ENCODE results near the gene ERCC8.

The ERCC8 gene

DNA sequence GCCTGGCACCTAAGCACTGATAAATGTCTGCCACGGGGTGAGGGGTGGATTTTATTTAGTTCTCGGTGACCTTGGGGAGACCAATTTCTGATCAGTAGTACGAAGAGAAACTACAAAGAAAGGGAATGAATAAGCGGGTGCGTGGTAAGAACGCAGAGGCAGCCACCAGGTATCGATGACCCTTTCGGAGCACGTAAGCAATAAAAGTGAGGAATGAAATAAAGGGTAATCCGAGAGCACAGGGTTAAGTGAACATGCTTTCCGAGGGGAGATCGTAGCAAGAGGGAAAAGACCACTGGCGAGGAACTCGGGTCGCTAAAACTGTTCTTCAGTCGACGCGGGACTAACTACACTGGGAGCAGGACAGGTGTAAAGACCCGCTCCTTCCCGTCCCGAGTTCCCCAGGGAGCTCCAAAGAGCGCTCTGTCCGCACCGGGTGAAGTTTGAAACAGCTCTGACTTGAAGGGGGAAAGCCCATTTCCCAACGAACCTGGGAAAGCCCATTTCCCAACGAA is 101.9 kb downstream of the ERCC8 start:
- in situ Hi-C loops (cut with HindIII; ENCODE audit: low sequenced_read_pairs), result no loop called here

DNA sequence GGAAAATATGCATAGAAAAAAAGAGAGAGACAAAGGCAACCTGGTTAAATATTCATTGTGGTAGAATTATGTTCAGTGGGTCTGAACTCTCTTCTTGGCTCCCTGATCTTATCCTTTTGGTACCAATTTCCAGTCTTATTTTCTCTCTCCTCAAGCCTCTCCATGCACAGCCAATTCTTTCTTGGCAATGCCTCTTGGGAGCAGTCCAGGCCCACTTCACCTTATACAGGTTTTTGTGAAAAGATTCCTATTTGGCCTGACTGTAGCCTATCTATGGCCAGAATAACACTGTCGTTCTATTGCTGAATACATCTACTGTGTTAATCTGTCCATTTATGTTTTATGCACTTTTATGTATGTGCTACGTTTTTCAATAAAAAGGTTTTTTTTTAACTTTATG is 103.5 kb downstream of the ERCC8 start:
- in situ Hi-C loops (cut with HindIII; ENCODE audit: low sequenced_read_pairs), result no loop called here

DNA sequence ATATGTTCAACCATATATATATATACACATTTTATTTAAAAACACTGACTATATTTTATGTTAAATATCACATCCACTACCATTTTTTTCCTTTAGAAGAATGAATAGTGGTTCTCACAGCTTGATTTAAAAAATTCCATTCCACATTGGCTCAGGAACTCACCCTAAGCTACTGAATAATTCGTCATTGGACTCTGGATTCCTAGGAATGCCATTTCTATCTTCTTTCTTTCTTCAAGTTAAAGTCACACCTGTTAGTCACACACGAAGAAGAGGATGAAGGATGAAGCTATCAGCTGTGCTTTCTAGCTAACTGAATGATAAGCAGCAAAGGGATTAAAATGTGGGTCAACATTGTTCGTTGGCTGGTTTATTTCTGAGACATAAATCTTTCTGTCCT is 108.7 kb downstream of the ERCC8 start:
- in situ Hi-C loops (cut with HindIII; ENCODE audit: low sequenced_read_pairs), result no loop called here

DNA sequence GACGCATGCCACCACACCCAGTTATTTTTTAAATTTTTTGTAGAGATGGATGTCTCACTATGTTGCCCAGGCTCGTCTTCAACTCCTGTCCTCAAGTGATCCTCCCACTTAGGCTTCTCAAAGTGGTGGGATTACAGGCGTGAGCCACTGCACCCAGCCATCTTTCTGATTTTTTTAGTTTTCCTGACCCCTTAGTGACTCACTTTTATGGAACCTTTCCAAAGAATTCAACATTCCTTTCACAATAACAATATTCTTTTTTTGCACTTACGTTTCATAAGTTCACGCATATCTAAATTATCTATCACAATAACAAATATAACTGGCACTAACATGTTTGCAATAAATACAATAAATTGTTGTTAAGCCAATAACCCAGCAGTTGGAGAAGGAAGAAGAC is 109.3 kb downstream of the ERCC8 start:
- in situ Hi-C loops (cut with HindIII; ENCODE audit: low sequenced_read_pairs), result no loop called here

DNA sequence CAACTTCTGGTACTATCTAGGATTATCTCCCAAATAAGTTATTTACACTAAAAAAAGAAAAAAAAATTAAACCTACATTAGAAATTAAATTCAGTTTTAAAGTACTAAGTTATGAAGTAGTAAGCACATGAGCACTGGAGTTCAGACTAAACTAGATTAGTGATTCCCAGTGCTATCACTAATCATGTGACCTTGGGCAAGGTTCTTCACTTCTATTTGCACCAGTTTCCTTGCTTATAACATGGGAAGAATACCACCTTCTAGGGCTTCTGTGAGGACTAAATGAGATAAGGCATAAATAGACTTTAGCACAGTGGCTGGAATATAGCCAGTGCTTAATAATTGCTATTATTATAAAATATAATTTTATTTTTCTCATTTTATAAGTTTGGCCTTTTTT is 111.3 kb downstream of the ERCC8 start:
- in situ Hi-C loops (cut with HindIII; ENCODE audit: low sequenced_read_pairs), result no loop called here

DNA sequence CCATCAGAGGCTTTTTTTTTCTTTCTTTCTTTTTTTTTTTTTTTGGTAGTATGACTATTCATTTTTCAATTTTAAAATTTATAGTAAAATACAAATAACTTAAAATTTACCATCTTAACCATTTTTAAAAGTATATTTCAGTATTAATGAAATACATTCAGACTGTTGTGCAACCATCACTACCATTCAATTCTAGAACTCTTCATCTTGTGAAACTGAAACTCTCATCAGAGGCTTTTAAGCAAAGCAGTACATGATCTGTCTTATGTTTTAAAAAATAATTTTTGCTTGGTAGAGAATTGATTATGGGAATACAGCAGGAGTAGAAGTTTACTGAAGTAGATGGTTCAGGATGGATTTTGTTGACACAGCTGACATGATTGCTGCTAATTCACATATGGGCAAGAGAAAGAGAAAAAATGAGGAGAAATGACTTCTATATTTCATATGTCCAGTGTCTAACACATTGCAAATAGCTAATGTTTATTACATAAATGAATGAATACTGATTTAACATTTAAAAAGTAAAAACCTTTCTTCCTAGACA is 114.2 kb downstream of the ERCC8 start:
- in situ Hi-C loops (cut with HindIII; ENCODE audit: low sequenced_read_pairs), result no loop called here

DNA sequence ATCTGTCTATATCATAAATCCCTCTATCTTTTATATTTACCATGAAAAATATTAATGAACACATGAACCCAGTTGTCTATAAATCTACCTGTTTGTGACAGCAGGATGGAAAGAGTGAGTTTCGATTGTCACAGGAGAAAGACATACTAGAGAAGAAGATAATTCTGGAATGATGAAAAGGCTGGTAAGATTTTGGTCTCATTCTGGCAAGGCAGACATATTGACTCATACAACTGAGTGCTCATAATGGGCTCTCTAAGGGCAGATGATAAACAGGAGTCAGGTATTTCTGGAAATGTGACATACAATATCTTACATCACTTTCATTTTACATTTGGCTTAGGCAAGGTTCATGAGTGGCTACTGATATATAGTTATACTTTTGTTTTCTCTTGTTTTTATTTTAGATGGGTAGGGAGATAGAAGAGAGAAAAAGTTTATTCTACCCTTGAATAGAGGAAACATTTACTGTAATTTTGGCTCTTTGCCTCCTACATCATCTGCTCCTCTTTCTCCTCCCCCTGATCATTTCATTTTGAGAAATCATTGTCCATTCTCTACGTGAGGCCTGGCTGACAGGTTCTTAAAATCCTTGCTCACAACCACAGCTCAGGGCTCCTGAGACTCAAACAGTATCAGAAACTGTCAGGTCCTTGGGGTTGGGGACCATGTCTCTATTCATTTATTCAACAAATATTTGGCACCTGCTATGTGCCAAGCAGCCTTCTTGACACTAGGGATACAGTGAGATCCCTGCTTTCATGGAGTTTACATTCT is 115.2 kb downstream of the ERCC8 start:
- in situ Hi-C loops (cut with HindIII; ENCODE audit: low sequenced_read_pairs), result no loop called here

DNA sequence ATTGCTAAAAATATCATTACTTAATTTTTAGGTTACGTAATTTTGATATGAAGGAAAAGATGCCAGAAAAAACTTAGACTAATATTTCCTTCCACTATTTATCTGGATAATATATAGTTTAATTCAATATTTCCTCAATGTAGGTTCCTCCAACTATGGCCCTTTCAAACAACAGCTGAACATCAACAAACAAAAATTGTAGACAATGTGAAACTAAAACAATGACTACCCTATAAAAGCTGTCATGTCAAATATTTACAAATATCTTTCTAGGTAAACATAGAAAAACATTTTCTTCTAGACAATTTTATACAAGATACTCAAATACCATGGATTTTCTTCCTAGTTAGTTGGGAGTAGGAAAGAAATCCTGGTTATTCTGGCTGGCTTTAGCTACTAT is 117.7 kb downstream of the ERCC8 start:
- in situ Hi-C loops (cut with HindIII; ENCODE audit: low sequenced_read_pairs), result no loop called here

DNA sequence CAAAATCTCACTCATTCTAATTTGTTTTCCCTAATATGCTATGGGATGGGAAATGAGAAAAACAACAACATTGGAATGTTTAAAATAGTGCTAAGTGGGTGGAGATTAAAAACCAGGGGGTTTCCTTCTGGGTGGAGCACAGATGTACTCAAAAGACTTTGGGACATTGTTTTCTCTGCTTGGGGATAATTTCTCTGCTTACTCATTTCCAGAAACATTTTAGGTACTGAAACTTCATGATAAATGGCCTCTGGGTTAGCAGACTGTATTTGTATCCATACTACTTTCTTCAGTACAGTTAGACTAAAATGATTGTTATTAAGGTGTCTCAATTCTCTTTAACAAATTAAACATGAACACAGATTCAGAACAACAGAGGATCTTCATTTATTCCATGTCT is 118.2 kb downstream of the ERCC8 start:
- in situ Hi-C loops (cut with HindIII; ENCODE audit: low sequenced_read_pairs), result no loop called here

All from DLD1 (cell line).